Measurements from ENCODE around the gene GULP1. TPM values are rescaled to one million over a fixed set of nuclear protein-coding genes. Genes with fewer than 3 reads are reported as not detected.
A peak's percentile ranks its signal among the peaks of the same experiment; 100 is the strongest.
"Not testable (repeated sequence)": the region's sequence is repeated elsewhere in the genome, so short reads cannot be mapped to it uniquely, and the experiment has no call there.

The GULP1 gene
- total RNA-seq, 1 experiment from 2014 or later, result 140 TPM

GRCh38 chr2:188459061-188459460 lies 167.4 kb downstream of the GULP1 start:
- Mint-ChIP-seq H3K27me3 (ENCODE audit: low read depth) (no peaks in the 10 kb centered on the region), H3K27ac (peak overlapping the region in 1 of 3 experiments; percentile 6; a peak in 1 of 7 replicates), H3K4me1 (peaks cover 64 to 80% of the 10 kb centered on the region in 2 experiments), H3K36me3 (ENCODE audit: insufficient read depth in 1 of 3, low read depth in 3 of 3) (peaks cover 57 to 78% (median 68%) of the 10 kb centered on the region in 3 experiments), H3K9me3 (peaks cover 47 to 63% of the 10 kb centered on the region in 2 experiments), H3K4me3 (no peak overlapping the region)
- Histone ChIP-seq H3K4me1 (ENCODE audit: insufficient read depth, low read length) (peaks cover 3% of the 10 kb centered on the region; the same call in 1 of the 2 replicates), H3K27me3 (ENCODE audit: insufficient read depth, low read length) (no peaks in the 10 kb centered on the region), H3K56ac (ENCODE audit: insufficient read length, low read depth, low read length) (no peak overlapping the region), H3K79me1 (ENCODE audit: insufficient read depth, low read depth, low read length, poor library complexity, severe bottlenecking) (peaks cover 4% of the 10 kb centered on the region), H4K20me1 (ENCODE audit: control insufficient read depth, insufficient read depth, insufficient read length) (no peaks in the 10 kb centered on the region), H2BK12ac (ENCODE audit: insufficient read length, low read depth, low read length) (no peak overlapping the region), H2BK5ac (ENCODE audit: insufficient read length, low read length) (no peak overlapping the region), H3K4me2 (ENCODE audit: insufficient read depth, insufficient read length, low read length) (no peak overlapping the region), H4K8ac (replicated peaks; ENCODE audit: insufficient read length, low read depth, low read length) (no peak overlapping the region), H4K91ac (ENCODE audit: insufficient read length, low read depth, low read length) (no peak overlapping the region), H3K79me2 (ENCODE audit: insufficient read depth, low read length) (peaks cover 22% of the 10 kb centered on the region; the same call in 1 of the 2 replicates), H2BK15ac (ENCODE audit: low read depth, low read length) (no peak overlapping the region), H3K23ac (ENCODE audit: insufficient read length, low read depth, low read length) (no peak overlapping the region), H3K23me2 (ENCODE audit: insufficient read length, low read depth, low read length, poor library complexity, severe bottlenecking) (no peaks in the 10 kb centered on the region), H4K5ac (ENCODE audit: insufficient read length, low read depth, low read length) (no peak overlapping the region), H2AFZ (ENCODE audit: low read length) (no peak overlapping the region), H3K9me3 (ENCODE audit: control insufficient read depth, low read depth, low read length) (peaks cover 10% of the 10 kb centered on the region), H2BK120ac (ENCODE audit: low read depth, low read length, poor library complexity, severe bottlenecking) (no peak overlapping the region), H3K9ac (ENCODE audit: extremely low read depth, insufficient read length, low read length) (no peak overlapping the region), H3K4ac (ENCODE audit: low read depth, low read length) (no peak overlapping the region), H3K18ac (ENCODE audit: insufficient read length, low read depth, low read length) (no peak overlapping the region), H2AK5ac (ENCODE audit: insufficient read length, low read length) (no peak overlapping the region), H3T11ph (ENCODE audit: low read length) (no peak overlapping the region), H2BK20ac (ENCODE audit: low read depth, low read length, poor library complexity, severe bottlenecking) (no peak overlapping the region), H3K27ac (ENCODE audit: insufficient read length, low read depth, low read length) (no peak overlapping the region), H3K14ac (ENCODE audit: insufficient read depth, low read length) (no peak overlapping the region)
- no peak for TF ChIP-seq CTCF (conservative IDR thresholded peaks at IDR 0.05)
- no CpG with 5 or more reads among the region's 2 CpGs for WGBS (ENCODE audit: extremely low coverage, insufficient read length, low lambda C conversion rate)
- DNase-seq, result no peak

- not testable (repeated sequence) for H2BK5ac ChIP-seq (ENCODE audit: insufficient read length, low read length); H2AFZ ChIP-seq (ENCODE audit: low read length); H2BK15ac ChIP-seq (ENCODE audit: low read depth, low read length); H3K56ac ChIP-seq (ENCODE audit: insufficient read length, low read depth, low read length); H3K18ac ChIP-seq (ENCODE audit: insufficient read length, low read depth, low read length); H2BK20ac ChIP-seq (ENCODE audit: low read depth, low read length, poor library complexity, severe bottlenecking); H3K9me3 ChIP-seq (ENCODE audit: control insufficient read depth, low read depth, low read length); H3K4me3 Mint-ChIP-seq; H2AK5ac ChIP-seq (ENCODE audit: insufficient read length, low read length); H4K20me1 ChIP-seq (ENCODE audit: control insufficient read depth, insufficient read depth, insufficient read length); H3K4ac ChIP-seq (ENCODE audit: low read depth, low read length); H4K8ac ChIP-seq (replicated peaks; ENCODE audit: insufficient read length, low read depth, low read length); H3T11ph ChIP-seq (ENCODE audit: low read length); H4K5ac ChIP-seq (ENCODE audit: insufficient read length, low read depth, low read length); H3K27me3 ChIP-seq (ENCODE audit: insufficient read depth, low read length); H3K79me1 ChIP-seq (ENCODE audit: insufficient read depth, low read depth, low read length, poor library complexity, severe bottlenecking); H3K9ac ChIP-seq (ENCODE audit: extremely low read depth, insufficient read length, low read length); H2BK12ac ChIP-seq (ENCODE audit: insufficient read length, low read depth, low read length); H3K27ac ChIP-seq (ENCODE audit: insufficient read length, low read depth, low read length); H4K91ac ChIP-seq (ENCODE audit: insufficient read length, low read depth, low read length); H3K14ac ChIP-seq (ENCODE audit: insufficient read depth, low read length); H2BK120ac ChIP-seq (ENCODE audit: low read depth, low read length, poor library complexity, severe bottlenecking); H3K27me3 Mint-ChIP-seq (ENCODE audit: low read depth); H3K23me2 ChIP-seq (ENCODE audit: insufficient read length, low read depth, low read length, poor library complexity, severe bottlenecking); H3K23ac ChIP-seq (ENCODE audit: insufficient read length, low read depth, low read length); H3K4me1 ChIP-seq (ENCODE audit: insufficient read depth, low read length); H3K4me2 ChIP-seq (ENCODE audit: insufficient read depth, insufficient read length, low read length); DNase-seq
- peaks cover 36% of the 10 kb centered on the region for H3K79me2 ChIP-seq (ENCODE audit: insufficient read depth, low read length)
- Mint-ChIP-seq H3K4me1 (peaks cover 48 to 52% of the 10 kb centered on the region in 2 experiments), H3K9me3 (peaks cover 22 to 24% of the 10 kb centered on the region in 2 experiments; a peak in 4 of 5 replicates), H3K27ac (peak overlapping the region in 2 of 3 experiments; percentile 49 to 52; a peak in 2 of 7 replicates), H3K36me3 (ENCODE audit: insufficient read depth in 1 of 3, low read depth in 3 of 3) (peaks cover 21 to 34% (median 32%) of the 10 kb centered on the region in 3 experiments)
- WGBS (ENCODE audit: extremely low coverage, insufficient read length, low lambda C conversion rate), result no CpG with 5 or more reads among the region's 3 CpGs
Measured at GRCh38 chr2:188466078-188466477, 174.4 kb downstream of the GULP1 start.
